ENCODE results near the gene PIP5K1C. TPM values are rescaled to one million over a fixed set of nuclear protein-coding genes. Genes with fewer than 3 reads are reported as not detected.

The PIP5K1C gene
- total RNA-seq, 1 experiment from 2014 or later, result 8.6 TPM

GRCh38 chr19:3611841-3612240 is 88.4 kb downstream of the PIP5K1C start:
- DNase-seq (ENCODE audit: low read depth), result no peak

GRCh38 chr19:3610745-3611717 is 89.2 kb downstream of the PIP5K1C start:
- no peak for DNase-seq (ENCODE audit: low read depth)

DNA sequence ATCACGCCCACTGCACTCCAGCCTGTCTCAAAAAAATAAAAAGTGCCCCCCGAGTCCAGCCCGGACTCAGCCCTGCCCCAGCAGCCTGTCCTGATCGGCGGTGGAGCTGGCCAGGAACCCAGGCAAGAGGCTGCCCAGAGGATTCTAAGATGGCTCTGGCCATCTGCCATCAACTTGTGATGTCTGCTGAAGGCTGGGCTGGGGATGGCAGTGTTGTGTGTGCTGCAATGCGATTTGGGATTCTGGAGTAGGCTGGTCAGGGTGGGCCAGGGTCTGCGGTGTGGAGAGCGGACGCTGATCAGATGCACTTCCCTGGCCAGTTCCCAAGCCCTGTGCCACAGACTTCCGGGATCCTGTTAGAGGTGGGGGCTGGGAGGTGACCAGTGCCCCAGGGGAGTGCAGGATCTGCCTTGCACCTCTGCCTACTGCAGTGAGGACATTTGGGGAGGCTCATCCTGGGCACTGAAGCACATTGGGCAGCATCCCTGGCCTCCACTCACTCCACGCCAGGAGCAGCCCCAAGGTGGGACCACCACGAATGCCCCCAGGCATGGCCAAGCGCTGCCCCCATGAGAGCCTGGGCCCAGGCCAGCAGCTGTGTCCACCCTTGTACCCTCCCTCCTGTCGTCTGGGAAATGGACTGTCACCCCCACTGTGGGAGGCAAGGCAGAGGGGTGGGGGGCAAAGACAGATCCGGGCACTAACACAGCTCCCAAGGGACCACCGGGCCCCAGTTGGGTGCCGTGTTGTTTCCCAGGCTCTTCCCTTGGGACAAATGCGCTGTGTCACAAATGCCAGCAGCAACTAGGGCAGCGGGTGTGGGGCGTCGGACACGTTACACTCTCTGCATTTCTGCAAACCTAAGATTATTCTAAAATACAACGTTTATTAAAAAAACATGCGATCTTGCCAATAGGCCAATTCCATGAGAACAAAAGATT is 90.2 kb downstream of the PIP5K1C start:
- DNase-seq (ENCODE audit: low read depth), result no peak

GRCh38 chr19:3608750-3609322 is 91.4 kb downstream of the PIP5K1C start:
- DNase-seq (ENCODE audit: low read depth), result no peak

- no peak for DNase-seq (ENCODE audit: low read depth)
Measured at GRCh38 chr19:3608079-3608641, 92.1 kb downstream of the PIP5K1C start.

DNA sequence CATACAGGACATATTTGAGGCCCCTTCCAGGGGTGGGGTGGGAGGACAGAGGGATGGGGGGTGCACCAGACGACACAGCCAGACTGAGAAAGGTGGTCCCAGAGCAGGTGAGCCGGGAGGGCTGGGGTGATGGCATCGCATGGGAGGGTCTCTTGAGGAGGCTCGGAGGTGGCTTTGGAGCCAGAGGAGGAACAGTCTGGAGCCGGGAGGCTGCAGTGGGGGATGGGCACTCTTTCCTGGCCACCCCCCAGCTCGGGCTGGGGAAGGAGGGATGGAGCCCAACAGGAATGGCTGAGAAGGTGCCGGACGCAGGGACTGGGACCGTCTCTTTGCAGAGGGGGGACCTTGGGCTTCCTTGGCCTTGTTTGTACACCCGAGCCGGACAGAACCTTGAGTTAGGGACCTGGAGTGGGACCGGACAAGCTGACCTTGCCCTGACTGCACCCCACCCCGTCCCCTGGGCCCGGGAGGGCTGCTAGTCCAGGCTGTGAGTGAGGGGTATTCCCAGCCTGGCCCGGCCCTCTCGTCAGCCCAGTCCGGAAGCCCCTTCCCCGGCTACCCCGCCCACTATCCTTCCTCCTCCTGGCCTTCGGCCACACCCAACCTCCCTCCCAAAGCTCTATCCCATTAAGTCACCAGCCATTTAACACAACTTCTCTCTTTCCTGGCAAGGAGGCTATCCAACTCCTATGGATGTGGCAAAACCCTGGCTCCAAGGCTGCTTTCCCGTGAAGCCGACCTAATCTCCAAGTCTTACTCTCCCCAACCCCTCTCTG is 92.8 kb downstream of the PIP5K1C start:
- peak; percentile 70 for DNase-seq (ENCODE audit: low read depth)

GRCh38 chr19:3606690-3607289 is 93.5 kb downstream of the PIP5K1C start, which contains the start of gene TBXA2R:
Gene TBXA2R, minus strand, starts transcription at chr19:3606875. Its CDS starts 6,241 bp downstream, at chr19:3600634.
- peak; percentile 78 for DNase-seq (ENCODE audit: low read depth)

- DNase-seq (ENCODE audit: low read depth), result peak; percentile 41
Measured at GRCh38 chr19:3606174-3606689, 94.0 kb downstream of the PIP5K1C start.

DNA sequence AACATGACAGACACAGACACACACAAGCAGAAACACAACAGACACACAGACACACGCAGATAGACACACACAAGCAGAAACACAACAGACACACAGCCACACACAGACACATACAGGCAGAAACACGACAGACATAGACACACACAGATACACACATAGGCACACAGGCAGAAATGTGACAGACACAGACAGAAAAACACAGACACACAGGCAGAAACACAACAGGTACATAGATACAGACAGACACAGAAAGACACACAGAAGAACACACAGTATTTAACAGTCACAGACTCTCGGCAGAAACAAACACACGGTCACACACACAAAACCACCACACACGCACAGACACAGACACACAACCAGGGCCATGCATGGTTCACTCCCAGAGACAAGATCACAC is 94.5 kb downstream of the PIP5K1C start:
- no peak for DNase-seq (ENCODE audit: low read depth)

GRCh38 chr19:3605361-3605760 is 94.9 kb downstream of the PIP5K1C start:
- no peak for DNase-seq (ENCODE audit: low read depth)

- no peak for DNase-seq (ENCODE audit: low read depth)
Measured at GRCh38 chr19:3604987-3605343, 95.3 kb downstream of the PIP5K1C start.

- DNase-seq (ENCODE audit: low read depth), result no peak
Measured at GRCh38 chr19:3604227-3604986, 95.9 kb downstream of the PIP5K1C start.

DNA sequence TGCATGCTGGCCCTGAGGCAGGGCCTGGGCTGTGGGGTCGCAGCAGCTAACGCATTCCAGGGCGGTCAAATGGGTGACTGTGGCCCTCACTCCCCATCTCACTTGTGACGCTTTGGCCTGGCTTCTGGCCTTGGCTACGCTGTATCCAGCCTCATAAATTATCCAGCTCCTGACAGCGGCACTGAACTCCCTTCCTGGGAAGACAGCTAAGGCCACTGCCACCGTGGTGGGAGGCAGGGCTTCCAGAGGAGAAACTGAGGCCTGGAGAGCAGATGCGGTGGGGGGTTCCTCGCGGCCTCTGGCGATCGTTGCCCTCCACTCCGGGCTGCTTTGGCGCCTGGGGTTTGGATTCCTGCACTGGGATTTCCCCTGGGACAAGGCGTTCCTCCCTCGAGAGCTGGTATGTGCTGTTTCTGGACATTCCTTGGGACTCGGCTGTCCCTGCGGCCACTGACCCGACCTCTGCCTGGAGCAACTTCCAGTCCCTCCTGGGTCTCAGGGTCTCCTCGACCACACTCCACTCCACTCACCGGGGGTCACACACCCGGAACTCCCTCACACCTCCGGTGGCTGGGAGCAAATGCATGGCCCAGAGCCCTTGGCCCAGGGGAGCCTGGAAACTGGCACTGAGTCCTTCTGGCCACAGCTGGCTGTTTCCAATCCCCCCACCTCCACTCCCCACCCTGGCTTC is 97.0 kb downstream of the PIP5K1C start:
- no peak for DNase-seq (ENCODE audit: low read depth)

DNA sequence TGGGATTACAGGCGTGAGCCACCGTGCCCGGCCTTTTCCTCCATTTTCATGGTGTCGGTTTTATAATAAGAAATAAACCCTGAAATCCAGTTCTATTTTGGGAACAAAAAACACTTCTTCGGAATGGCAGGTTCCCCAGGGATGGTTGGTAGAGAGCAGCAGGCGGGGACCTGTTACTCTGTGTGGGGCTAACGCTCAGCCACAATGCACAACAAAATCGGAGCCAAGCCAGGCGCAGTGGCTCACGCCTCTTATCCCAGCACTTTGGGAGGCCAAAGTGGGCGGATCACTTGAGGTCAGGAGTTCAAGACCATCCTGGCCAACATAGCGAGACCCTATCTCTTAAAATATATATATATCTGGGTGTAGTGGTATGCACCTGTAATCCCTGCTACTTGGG is 99.2 kb downstream of the PIP5K1C start:
- no peak for DNase-seq (ENCODE audit: low read depth)

- DNase-seq (ENCODE audit: low read depth), result no peak
Measured at GRCh38 chr19:3599776-3600187, 100.5 kb downstream of the PIP5K1C start.

DNA sequence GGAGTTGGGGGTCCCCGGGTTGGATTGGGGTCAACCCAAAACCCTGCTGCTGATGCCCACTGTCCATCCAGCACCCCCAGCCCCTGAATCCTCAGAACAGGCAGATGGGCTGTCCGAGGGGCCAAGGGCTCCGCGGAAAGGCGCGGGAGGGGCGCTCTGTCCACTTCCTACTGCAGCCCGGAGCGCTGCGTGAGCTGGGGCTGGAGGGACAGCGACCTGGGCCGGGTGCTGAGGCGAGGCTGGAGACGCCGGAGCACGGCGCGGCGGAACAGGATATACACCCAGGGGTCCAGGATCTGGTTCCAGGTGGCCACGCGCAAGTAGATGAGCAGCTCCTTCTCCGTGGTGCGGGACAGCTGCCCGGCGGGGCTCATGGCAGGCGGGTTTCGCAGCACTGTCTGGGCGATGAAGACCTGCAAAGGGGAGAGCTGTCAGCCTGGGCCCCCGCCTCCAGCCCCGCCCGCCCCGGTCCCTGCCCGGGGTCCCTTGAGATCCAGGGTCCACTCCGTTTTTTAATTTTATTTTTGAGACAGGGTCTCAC is 104.7 kb downstream of the PIP5K1C start:
- DNase-seq (ENCODE audit: low read depth), result no peak

GRCh38 chr19:3593156-3593555 is 107.1 kb downstream of the PIP5K1C start:
- DNase-seq (ENCODE audit: low read depth), result no peak

DNA sequence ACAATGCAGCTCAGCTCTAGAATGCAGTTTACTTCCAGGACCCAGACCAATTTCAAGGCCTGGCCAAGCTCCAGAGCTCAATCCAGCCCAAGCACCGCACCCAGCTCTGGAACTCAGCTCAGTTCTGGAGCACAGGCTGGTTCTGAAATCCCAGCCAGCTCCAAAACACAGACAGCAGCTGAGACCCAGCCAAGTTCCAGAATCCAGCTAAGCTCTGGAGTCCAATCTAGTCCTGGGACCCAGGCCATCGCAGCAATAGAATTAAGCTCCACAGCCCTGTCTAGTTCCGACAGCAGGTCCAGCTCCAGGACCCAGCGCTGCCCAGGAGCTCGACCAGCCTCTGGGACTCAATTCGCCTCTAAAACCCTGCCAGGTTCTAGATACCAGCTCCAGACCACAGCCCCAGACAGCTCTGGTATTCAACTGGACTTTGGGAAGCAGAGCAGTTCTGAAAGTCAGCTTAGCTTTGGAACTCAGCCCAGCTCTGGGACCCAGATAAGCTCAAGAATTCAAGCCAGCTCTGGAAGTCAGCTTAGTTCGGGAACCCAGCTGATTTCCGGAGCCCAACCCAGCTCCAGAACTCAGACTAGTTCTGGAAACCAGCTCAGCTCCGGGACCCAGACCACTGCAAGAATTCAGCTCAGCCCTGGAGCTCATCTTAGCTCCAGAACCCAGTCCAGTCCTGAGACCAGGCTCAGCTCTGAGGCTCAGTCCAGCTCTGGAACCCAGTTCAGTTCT is 108.2 kb downstream of the PIP5K1C start:
- no peak for DNase-seq (ENCODE audit: low read depth)

Measured in Daoy (cell line).